ENCODE results near the gene CROT. TPM values are rescaled to one million over a fixed set of nuclear protein-coding genes. Genes with fewer than 3 reads are reported as not detected.

CROT gene
- total RNA-seq, 2 donors from 2014 or later, result 5.6 to 6.1 TPM

DNA sequence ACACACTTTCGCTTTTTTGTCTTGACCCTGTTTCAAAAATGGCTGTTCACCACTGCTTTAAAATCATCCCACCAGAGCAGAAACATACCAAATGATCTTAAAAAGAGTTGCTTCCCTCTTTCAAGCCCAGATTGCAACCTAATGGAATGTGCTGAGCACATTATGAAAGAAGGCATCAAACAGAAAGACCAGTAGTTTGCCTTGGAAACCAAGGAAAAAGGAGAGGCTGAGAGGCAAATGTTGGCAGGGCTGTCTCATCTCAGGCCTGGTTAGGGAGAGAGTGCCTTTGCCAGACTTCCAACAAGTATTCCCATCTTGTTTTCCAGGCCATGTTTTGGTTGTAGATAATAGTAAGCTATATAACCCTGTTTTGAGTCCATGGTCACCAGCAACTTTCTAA lies 65.7 kb downstream of the CROT start:
- H3K27ac ChIP-seq, result no peak overlapping the region
- no peaks in the 10 kb centered on the region for H3K27me3 ChIP-seq
- no peaks in the 10 kb centered on the region for H3K4me1 ChIP-seq
- no peak for DNase-seq (ENCODE audit: low spot score)
- no peaks in the 10 kb centered on the region for H3K36me3 ChIP-seq
- no peak overlapping the region for H3K4me3 ChIP-seq
- no peaks in the 10 kb centered on the region for H3K9me3 ChIP-seq
- TF ChIP-seq, protein P1, sequence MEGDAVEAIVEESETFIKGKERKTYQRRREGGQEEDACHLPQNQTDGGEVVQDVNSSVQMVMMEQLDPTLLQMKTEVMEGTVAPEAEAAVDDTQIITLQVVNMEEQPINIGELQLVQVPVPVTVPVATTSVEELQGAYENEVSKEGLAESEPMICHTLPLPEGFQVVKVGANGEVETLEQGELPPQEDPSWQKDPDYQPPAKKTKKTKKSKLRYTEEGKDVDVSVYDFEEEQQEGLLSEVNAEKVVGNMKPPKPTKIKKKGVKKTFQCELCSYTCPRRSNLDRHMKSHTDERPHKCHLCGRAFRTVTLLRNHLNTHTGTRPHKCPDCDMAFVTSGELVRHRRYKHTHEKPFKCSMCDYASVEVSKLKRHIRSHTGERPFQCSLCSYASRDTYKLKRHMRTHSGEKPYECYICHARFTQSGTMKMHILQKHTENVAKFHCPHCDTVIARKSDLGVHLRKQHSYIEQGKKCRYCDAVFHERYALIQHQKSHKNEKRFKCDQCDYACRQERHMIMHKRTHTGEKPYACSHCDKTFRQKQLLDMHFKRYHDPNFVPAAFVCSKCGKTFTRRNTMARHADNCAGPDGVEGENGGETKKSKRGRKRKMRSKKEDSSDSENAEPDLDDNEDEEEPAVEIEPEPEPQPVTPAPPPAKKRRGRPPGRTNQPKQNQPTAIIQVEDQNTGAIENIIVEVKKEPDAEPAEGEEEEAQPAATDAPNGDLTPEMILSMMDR (IDR thresholded peaks at IDR 0.05), result no peak

DNA sequence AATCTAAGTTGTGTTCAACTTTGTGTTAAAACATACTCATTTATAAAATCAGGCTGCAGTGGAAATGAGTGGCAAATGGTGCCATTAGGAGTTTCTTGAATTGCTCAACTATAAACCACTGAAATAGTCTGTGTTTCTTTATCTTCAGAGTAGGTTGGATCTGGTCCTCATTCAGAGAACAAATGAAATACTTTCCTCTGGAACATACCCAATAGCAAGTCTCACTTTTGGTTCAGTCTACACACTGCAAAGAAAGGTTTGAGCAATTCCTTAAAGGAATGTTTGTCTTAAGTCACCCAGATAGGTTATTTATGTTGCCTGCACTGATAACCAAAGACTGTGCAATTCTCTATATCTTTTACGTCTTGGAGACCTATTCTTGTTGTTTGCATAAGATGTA lies 67.6 kb downstream of the CROT start:
- H3K4me3 ChIP-seq, result no peak overlapping the region
- no peaks in the 10 kb centered on the region for H3K27me3 ChIP-seq
- TF ChIP-seq, protein P1 (IDR thresholded peaks at IDR 0.05), result no peak
- H3K9me3 ChIP-seq, result no peaks in the 10 kb centered on the region
- DNase-seq (ENCODE audit: low spot score), result no peak
- no peak overlapping the region for H3K27ac ChIP-seq
- H3K4me1 ChIP-seq, result no peaks in the 10 kb centered on the region
- H3K36me3 ChIP-seq, result no peaks in the 10 kb centered on the region

DNA sequence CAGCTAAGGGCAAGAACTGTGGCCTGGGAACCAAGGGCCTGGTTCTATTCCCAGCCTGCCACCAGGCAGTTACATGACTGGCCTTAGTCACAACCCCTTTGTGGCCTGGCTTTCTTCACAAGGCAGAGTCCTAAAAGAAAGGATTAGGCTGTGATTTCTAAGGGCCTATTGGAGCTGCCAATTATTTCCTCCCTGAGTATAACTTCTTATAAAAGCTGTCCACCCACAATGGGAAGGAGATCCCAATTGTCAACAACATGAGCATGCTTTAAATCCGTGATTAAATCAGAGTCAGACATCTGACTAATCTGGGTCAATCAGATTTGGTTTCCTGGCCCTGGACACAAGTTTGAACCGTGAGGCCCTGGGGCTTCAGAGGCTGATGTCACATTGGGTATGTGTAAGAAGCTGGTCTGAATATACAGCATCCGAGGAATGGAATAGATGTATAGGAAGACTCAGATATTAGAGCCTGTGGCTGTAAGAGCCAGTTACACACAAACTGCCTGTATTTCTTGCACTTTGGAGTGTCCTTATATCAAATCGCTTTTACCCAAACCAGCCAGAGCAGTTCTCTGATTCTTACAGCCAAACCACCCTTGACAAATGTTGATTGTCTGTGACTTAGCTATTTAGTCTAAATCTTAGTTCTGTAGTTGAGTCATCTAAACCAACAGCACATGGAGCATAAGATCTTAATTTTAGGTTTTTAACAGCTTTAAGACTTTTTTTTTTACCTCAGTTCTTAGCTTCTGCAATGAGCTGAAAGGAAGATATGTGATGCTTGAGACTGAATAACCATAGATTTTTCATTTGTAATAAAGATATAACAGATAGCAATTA lies 68.7 kb downstream of the CROT start:
- no peaks in the 10 kb centered on the region for H3K4me1 ChIP-seq
- no peaks in the 10 kb centered on the region for H3K9me3 ChIP-seq
- DNase-seq (ENCODE audit: low spot score), result no peak
- no peak overlapping the region for H3K4me3 ChIP-seq
- TF ChIP-seq, protein P1 (IDR thresholded peaks at IDR 0.05), result no peak
- H3K36me3 ChIP-seq, result no peaks in the 10 kb centered on the region
- no peaks in the 10 kb centered on the region for H3K27me3 ChIP-seq
- H3K27ac ChIP-seq, result peak overlapping the region in 1 of 2 donors; percentile 40

DNA sequence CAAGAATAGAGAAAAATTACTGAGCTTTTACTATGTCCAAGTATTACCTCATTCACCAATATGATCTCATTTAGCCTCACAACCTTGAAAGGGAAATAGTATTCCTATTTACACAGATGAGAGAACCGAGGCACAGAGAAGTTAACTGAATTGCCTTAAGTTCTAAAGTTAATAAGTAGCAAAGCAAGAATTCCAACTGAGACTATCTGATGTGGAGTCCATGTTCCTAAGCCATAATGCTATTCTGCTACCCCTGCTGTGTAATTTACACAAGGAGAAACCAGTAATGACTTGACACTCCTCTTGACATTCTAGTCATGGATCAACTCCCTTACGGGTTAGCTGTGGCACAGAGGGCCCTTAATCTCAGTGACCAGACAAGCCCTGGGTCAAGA lies 69.3 kb downstream of the CROT start:
- Histone ChIP-seq H3K4me1 (no peaks in the 10 kb centered on the region), H3K27me3 (no peaks in the 10 kb centered on the region), H3K36me3 (no peaks in the 10 kb centered on the region), H3K4me3 (no peak overlapping the region), H3K27ac (no peak overlapping the region), H3K9me3 (no peaks in the 10 kb centered on the region)
- DNase-seq (ENCODE audit: low spot score), result no peak
- TF ChIP-seq, protein P1 (IDR thresholded peaks at IDR 0.05), result no peak

DNA sequence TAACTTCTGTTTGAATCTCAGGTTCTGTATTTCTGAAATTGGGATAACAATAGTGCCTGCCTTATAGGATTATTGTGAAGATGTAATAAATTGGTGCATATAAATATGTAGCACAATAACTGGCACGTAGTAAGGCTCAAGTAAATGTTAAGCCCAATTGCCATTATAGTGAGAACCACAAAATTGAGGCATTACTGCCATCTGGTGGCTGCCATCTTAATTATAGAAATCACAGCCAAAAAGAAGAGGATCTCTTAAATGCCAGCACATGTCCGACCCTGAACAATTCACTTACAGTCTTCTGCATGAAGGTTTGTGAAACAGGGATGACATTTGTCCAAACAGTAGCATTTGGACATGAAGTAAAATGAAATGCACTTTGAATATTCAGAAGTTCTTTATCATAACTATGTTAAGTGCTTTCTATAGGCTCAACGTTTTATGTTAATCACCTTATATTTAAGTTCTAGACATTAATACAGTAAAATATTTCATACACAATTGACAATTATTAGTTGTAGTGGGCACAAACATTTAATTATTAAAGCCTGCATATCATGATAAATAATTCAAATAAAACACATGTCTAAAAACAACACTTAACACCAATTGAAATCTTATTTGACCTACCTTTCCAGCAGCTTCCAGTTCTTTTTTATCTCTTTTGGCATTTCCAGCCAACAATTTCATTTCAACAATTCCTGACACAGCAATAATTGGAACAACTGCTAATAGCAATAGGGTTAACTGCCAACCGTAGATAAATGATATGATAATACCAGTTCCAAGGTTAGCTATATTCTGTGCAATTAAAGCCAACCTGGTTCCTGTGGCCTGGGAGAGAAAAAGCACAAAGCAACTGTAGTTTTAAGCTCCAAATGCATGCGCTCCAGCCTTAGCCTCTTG lies 71.5 kb downstream of the CROT start:
- Histone ChIP-seq H3K36me3 (no peaks in the 10 kb centered on the region), H3K9me3 (no peaks in the 10 kb centered on the region), H3K4me3 (no peak overlapping the region), H3K4me1 (no peaks in the 10 kb centered on the region), H3K27me3 (no peaks in the 10 kb centered on the region), H3K27ac (no peak overlapping the region)
- peak; percentile 74 for DNase-seq (ENCODE audit: low spot score)
- TF ChIP-seq, protein P1 (IDR thresholded peaks at IDR 0.05), result peak; percentile 55 to 75

Data from right atrium auricular region (tissue), 2 donors.